NCI-H82 treated with DMSO at 0.1 percent for 48 hours (cell line): ENCODE data around the gene RAVER1.
"Not testable (repeated sequence)": the region's sequence is repeated elsewhere in the genome, so short reads cannot be mapped to it uniquely, and the experiment has no call there.

Experiments
- DNase-seq: peaks from one replicate; lab custom pipeline; 2025; ENCODE audit not compliant: unreplicated experiment; lab: John Stamatoyannopoulos, UW

Gene RAVER1, protein sequence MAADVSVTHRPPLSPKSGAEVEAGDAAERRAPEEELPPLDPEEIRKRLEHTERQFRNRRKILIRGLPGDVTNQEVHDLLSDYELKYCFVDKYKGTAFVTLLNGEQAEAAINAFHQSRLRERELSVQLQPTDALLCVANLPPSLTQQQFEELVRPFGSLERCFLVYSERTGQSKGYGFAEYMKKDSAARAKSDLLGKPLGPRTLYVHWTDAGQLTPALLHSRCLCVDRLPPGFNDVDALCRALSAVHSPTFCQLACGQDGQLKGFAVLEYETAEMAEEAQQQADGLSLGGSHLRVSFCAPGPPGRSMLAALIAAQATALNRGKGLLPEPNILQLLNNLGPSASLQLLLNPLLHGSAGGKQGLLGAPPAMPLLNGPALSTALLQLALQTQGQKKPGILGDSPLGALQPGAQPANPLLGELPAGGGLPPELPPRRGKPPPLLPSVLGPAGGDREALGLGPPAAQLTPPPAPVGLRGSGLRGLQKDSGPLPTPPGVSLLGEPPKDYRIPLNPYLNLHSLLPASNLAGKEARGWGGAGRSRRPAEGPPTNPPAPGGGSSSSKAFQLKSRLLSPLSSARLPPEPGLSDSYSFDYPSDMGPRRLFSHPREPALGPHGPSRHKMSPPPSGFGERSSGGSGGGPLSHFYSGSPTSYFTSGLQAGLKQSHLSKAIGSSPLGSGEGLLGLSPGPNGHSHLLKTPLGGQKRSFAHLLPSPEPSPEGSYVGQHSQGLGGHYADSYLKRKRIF

DNA sequence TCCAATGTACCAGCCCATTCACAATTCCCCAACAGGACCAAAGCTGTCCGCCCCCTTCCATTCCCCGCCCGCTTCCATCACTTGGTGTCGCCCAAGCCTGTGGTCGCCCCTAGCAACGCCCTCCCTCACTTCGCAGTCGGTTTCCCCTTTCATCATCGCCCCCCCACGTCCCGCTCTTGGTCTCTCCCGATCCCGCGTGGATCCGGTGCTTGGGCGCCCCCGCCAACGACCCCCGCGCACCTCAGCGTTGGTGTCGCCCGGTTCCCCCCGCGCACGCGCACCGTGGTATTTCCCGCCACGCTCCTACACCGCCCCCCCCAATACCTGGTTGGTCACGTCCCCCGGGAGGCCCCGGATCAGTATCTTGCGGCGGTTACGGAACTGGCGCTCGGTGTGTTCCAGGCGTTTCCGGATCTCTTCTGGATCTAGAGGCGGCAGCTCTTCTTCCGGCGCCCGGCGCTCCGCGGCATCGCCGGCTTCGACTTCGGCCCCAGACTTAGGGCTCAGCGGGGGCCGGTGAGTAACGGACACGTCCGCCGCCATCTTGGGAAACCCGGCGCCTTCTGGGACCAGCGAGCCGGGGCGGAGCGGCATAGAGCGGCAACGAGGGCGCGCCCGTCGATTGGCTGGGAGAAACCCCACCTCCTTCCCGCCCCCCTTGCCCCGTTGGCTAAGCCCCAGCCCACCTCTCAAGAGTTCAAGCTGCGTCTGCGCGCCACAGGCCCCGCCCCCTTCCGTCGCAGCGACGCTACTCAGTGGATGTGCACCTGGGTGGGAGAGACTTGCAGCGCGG, at the start of gene RAVER1:
Gene RAVER1 (minus strand): TSS at position 565 of the 793 bp plus-strand sequence. CDS start 22 bp downstream, at position 543.
- peak; percentile 86 for DNase-seq

DNA sequence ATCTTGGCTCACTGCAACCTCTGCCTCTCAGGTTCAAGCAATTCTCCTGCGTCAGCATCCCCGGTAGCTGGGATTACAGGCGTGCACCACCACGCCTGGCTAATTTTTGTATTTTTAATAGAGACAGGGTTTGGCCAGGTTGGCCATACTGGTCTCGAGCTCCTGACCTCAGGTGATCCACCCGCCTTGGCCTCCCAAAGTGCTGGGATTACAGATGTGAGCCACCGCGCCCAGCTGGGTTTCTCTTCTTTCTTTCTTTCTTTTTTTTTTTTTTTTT, 49.8 kb upstream of the RAVER1 start:
- DNase-seq: not testable (repeated sequence)

DNA sequence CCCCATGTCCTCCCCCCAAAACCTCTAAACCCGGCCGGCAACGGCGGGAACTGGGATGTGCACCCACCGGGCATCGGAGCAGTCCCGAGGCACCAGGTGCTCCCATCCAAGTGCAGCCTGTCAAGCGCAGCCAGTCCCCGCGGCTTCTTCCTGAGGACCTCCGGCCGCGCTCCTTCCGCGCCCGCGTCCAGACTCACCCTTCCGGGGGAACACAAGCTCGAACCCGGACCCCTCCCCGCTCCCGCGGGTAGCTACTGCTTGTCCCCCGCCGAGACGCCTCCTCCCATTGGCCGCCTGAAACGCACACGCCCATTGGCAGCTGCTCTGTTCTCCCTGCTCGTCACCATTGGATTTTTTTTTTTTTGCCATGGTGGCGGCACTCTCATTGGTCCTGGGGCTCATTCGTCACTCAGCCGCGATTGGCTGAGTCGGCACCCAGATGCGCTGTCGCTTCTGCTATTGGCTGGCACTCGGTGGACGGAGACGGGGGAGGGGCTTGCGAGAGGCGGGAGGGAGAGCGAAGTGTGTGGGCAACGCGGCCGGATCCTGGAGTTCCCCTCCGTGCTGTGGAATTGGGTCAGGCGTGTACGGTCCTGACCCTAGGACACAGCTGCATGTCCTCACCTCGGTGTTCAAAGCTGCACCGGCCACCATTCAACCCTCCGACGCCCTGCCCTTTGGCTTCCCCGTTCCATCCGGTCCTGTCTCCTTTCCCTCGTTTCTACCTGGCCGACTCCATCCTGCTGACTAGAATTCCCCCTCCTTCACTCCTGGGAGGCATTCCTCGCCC, 47.2 kb upstream of the RAVER1 start, which contains the start of gene TYK2:
Gene TYK2 (minus strand): TSS at position 260 of the 790 bp plus-strand sequence. CDS start 2,166 bp downstream, outside the sequence.
- peak; percentile 92 for DNase-seq

DNA sequence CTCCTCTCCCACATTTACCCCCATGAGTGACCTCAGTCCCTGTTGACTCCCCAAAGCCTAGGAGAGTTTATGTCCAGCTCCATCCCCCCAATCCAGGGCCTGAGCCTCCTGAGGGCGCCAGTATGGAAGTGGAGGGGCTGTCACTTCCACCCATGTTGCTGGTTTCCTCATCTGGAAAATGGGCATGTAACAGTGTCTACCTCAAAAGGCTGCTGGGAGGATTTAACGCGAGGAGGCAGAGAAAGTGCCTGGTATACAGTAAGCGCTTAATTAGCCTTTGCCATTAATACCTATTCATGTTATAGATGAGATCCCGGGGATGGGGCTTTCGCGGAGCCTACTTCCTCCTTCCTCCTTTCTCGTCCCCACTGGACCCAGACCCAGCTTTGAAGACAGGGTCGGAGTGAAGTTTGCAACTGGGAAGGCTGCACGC, 46.6 kb upstream of the RAVER1 start:
- DNase-seq: no peak

DNA sequence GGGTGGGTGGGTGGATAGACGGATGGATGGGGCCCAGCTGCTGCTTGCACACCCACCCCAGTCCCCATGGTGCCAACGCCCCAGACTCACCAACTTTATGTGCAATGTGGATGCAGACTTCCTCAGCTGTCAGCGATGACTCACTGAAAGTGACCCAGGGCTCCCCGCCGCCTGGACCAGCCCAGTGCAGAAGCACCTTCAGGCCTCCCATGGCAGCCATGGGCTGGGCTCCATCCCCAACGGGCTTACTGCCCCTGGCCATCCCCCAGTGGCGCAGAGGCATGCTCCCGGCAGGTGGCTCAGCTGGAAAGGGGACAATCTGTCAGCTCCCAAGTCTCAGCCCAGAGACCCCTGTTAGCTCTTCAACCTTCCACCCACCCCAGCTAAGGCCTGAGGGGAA, 44.8 kb upstream of the RAVER1 start:
- DNase-seq: no peak

DNA sequence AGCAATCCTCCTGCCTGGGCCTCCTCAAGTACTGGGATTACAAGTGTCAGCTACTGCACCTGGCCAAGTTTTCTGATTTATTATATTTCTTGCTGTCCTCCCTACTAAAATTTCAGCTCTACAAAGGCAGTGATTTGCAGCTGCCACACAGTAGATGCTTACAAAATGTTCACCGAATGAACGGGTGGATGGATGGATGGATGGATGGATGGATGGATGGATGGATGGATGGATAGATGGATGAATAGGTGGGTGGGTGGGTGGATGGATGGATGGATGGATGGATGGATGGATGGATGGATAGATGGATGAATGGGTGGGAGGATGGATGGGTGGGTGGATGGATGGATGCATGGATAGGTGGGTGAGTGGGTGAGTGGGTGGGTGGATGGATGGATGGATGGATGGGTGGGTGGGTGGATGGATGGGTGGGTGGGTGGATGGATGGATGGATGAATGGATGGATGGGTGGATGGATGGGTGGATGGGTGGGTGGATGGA, 43.9 kb upstream of the RAVER1 start:
- not testable (repeated sequence) for DNase-seq

DNA sequence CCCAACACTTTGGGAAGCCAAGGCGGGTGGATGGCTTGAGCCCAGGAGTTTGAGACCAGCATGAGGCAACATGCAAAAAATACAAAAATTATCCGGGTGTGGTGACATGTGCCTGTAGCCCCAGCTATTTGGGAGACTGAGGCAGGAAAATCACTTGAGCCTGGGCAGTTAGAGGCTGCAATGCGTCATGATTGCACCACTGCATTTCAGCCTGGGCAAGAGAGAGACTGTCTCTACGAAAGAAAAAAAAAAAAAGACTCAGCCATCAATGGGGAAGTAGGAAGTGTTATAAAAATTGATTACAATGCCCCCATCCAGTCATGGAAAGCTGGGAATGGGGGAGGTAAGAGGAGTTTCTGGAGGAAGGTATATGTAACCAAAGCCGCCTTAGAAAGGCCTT, 41.6 kb upstream of the RAVER1 start:
- no peak for DNase-seq

DNA sequence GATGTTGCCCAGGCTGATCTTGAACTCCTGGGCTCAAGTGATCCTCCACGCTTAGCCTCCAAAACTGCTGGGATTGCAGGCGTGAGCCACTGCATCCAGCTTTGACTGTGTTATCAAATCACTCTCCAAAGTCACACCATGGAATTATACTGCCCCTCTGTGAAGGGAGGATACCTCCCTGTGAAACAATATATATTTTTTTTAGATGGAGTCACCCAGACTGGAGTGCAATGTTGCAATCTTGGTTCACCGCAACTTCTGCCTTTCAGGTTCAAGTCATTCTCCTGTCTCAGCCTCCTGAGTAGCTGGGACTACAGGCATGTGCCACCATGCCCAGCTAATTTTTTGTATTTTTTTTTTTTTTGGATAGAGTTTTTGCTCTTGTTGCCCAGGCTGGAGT, 39.4 kb upstream of the RAVER1 start:
- DNase-seq: no peak

DNA sequence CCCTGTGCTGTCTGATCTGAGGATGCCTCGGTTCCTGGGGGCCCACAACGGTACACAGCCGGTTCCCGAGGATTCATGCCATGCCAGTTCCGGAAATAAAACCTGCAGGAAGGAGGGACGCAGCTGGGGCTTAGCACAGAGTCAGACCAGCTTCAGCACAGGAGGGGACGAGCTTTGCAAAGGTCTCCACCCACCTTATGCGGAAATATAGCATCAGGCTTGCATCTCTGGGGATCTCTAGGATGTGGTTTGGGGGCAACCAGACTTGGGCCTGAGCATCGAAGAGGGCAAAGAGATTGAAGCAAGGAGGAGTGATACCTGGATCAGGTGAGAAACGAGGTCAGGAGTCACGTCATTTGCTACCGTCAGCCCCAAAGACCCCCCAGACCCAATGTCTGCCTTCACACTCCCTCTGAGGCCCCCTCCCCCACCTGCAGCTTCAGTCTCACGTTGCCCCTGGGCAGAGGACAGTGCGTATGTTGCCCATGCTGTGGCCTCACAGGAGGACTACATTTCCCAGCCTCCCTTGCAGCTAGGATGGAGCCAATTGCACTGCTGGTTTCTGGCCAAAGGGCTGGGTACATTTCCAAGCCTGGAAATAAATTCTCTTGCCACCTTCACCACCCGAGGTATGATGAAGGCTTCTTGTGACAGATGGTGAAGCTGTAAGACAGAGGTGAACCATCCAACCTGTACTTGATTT, 34.9 kb upstream of the RAVER1 start:
- no peak for DNase-seq

DNA sequence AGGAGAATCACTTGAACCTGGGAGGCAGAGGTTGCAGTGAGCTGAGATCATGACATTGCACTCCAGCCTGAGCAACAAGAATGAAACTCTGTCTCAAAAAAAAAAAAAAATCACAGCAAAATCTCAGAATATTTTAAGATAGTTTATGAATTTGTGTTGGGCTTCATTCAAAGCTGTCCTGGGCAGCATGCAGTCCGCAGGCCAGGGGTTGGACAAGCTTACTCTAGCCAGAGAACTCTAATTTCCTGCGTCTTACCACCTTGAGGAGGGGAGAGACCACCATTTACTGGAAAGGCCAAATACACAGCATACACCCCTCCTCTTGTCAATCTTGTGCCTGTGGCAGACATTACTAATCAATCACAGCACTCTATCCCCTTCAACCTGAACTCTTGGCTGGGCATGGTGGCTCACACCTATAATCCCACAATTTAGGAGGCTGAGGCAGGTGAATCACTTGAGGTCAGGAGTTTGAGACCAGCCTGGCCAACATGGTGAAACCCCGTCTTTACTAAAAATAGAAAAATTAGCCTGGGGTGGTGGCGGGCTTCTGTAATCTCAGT, 33.7 kb upstream of the RAVER1 start:
- DNase-seq: not testable (repeated sequence)

DNA sequence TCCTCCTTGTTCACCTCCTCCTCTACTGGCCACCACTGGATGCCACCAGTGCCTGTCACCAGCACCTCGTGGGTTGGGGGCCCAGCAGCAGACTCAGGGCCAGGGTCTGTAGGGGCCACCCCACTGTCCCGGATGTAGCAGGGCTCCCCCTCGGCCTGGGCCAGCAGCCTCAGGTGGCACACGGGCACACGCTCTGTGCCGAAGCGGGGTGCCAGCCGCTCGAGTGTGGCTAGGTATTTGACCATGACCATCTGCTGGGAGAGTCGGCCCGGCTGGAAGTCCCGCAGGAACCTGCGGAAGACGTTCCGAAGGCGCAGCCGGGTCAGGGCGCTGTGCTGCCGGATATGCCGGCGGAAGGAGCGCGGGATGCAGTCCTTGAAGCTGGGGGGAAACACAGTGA, 32.2 kb upstream of the RAVER1 start:
- no peak for DNase-seq

DNA sequence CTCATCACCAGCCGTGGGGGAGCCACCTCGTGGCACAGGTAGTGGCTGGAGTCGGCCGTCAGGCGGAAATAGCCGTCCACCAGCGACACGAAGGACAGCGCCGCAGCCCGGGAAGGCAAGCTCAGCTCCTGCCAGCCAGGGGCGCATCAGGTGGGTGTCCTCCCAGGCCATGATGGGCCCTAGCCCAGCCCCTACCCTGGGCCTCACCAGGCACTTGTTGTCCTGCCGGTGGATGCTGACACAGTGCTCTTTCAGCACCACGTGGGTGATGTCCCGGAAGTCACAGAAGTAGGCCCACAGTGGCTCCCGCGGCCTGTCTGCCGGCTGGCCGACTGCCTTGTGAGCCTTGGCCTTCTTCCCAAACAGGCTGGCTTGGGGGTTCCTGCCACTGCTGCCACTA, 31.3 kb upstream of the RAVER1 start:
- no peak for DNase-seq

DNA sequence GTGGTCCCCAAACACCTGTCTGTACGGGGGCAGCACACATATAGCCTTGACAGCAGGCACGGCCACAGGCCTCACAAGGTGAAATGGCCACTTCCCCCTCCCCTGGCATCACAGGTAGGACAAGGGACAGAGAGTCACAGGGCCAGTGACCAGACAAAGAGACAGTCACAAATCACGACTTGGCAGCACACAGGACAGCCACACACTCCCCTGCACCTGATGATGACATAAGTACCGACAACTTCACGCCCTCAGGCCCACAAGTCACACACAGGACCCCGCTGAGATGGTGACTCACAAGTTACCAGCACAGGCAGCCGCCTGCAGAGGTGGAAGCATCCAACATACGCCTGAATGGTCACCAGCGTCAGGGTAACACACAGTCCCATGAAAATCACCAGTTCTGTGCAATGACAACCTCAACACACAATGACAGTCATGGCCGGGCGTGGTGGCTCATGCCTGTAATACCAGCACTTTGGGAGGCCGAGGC, 30.5 kb upstream of the RAVER1 start:
- DNase-seq: no peak

DNA sequence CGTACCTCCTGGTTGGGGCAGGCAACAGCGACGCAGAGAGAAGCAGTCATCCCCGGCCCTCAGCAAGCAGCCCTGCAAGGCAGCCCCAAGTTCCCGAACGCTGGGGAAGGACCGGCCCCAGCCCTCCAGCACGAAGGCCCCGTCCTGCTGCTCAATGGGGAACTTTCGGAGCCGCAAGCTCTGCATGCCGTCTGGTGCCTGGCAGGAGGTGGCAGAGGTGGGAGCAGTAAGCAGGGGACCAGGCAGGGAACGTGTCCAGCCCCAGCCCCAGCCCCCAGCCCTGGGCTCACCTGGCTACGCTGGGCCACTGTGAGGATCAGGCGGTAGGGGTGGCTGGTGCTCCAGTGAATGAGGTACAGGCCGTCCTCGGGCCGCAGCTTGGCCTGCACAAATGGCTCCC, 28.9 kb upstream of the RAVER1 start:
- no peak for DNase-seq

DNA sequence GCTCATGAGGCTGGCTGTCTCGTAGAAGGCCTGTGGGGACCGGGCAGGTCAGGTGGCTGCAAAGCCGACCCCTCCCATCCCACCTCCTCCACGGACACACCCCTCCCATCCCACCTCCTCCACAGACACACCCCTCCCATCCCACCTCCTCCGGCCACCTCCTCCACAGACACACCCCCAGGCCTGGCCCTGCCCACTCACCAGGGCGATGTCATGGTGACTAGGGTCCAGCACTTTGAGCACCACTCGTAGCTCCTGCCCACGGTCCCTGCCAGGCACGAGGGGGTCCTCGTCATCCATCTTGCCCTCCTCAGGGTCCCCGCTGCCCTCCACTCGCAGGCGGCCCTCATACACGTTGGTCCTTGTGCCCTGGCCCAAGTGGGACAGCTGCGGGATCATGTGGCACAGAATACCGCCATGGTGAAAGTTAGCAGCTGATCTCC, 28.3 kb upstream of the RAVER1 start:
- no peak for DNase-seq

DNA sequence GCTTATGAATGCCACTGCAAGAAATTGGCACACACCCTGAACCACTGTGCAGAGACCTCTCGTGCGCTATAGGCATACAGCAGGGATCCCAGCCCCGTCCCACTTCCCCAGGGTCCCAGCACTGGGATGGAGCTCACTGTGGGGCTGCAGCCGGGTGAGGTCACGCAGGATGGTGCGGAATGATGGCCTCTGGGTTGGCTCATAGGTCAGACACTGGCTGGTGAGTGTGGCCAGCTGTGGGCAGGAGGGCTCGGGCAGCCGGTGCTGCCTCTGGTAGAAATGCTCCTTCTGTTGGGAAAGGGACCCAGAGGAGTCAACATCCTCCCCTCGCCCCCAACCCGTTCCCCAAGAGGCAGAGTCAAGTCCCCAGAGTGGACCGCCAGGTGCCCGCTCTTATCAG, 23.1 kb upstream of the RAVER1 start:
- DNase-seq: no peak

DNA sequence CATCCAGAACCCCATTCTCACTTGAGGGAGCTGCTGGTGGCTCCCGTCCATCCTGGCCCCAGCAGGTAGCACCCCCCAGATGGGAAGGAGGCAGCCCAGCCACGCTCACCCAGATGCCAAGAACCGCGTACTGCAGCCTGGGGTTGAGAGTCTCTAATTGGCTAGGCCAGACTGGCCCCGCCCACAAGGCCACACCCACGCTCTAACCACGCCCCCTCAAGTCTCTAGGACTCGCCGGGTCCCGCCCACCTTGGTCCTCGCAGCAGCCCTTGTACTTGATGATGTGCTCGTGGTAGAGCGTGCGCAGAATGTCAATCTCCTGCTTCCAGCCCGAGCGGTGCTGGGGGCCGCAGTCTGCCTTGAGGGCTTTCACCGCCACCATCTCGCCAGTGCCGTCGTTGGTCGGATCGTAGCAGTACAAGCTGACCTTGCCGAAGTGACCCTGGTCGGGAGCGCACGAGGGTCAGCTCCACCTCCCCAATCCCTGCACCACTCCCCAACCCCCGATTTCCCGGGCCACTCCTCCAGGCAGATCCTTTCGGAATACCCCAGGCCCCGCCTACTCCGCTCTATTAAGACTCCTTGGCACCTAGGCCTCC, 20.6 kb upstream of the RAVER1 start:
- peak; percentile 92 for DNase-seq

DNA sequence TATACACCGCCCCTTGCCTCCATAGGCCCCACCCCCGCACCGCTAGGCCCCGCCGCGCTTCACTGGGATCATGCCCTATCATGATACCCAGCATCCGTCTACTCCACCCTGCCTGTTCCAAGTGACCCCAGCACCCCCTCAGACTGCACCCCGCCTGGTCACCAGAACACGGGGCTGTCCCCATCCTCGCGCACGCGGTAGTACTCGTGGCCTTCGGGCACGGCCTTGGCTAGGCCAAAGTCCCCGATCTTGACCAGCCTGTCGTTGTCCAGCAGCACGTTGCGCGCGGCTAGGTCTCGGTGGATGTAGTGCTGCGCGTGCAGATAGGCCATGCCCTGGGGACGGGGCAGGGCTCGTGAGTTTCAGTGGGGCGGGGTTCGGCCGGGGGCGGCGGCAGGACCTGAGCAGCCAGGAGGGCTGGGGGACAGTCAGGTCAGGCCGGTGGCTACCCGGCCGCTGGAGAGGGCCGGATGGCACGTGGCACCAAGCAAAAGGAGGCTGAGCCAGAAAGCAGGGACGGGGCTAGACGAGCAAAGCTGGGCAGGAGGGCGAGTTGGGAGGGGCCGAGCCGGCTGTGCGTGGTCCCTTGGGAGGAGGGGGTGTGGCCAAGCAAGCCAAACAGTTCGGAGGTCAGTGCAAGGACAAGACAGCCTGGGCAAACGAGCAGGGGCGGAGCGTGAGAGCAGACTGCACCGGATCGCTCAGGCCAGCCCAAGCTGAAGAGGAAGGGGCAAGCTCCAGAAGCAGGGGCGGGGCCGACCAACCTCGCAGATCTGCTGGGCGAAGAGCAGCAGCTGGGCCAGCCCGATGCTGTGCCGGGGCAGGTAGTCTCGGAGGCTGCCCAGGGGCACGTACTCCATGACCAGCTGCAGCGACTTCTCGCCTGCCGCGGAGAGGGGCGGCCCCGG, 19.7 kb upstream of the RAVER1 start:
- peak; percentile 92 for DNase-seq
